K562 (cell line): ENCODE results near the gene TEX14. TPM values are rescaled to one million over a fixed set of nuclear protein-coding genes. Genes with fewer than 3 reads are reported as not detected.
A peak's percentile ranks its signal among the peaks of the same experiment; 100 is the strongest.

Experiments
- CBX1 ChIP-seq: sonication (generic); IDR thresholded peaks from 2 replicates; pipeline ENCODE4 v1.6.1; 2016; ENCODE audit warnings: antibody characterized with exemption, low read depth, mild to moderate bottlenecking
- CREB1 ChIP-seq, 2 experiments: sonication (generic) in 1 of 2; formaldehyde crosslinking in 1 of 2; IDR thresholded peaks; 2 replicates each; pipeline versions ENCODE4 v1.6.1 to v1.8.0; 2012 to 2022; ENCODE audit warnings: inconsistent platforms in 1 of 2, mild to moderate bottlenecking in 1 of 2, missing genetic modification reagents in 1 of 2, moderate library complexity in 1 of 2
- E2F1 ChIP-seq: sonication (generic); formaldehyde crosslinking; IDR thresholded peaks from 2 replicates; pipeline ENCODE4 v1.8.1; 2023; ENCODE audit warnings: mild to moderate bottlenecking, missing genetic modification reagents, moderate library complexity
- MXI1 ChIP-seq: IDR thresholded peaks from 2 replicates; pipeline ENCODE4 v1.6.1; 2011; ENCODE audit warnings: low read depth, mild to moderate bottlenecking, improper control_type of control experiment, low read length
- SFPQ ChIP-seq: fragments of 200-400 bp; formaldehyde crosslinking; IDR thresholded peaks from 2 replicates; pipeline ENCODE4 v1.6.1; 2017; ENCODE audit warnings: mild to moderate bottlenecking, low read depth, low read length, moderate library complexity
- ZBTB2 ChIP-seq: fragments of 450-650 bp; IDR thresholded peaks from 2 replicates; pipeline ENCODE4 v1.6.1; 2016; ENCODE audit warnings: antibody characterized with exemption
- polyA plus RNA-seq, 8 experiments: library from polyadenylated mRNA; depleted of rRNA in 4 of 8; stranded (reverse) in 5 of 8; unstranded in 3 of 8; fragments of >200 nt; fragmentation: Nextera tagmentation in 2 of 8; fragmentation: Illumina TruSeq in 1 of 8; extraction: Ambion mirVana in 2 of 8; extraction: Trizol in 1 of 8; gene quantifications; 2 replicates each; pipeline versions ENCODE4 v1.2.1 to v1.2.3, GENCODE V29; 2011 to 2014; ENCODE audit warnings: inconsistent platforms in 1 of 8, missing spikeins in 1 of 8
- total RNA-seq, 7 experiments: library from RNA; depleted of rRNA in 6 of 7; stranded (reverse); fragments of >200 nt in 6 of 7; fragmentation: Illumina TruSeq in 2 of 7; extraction: Trizol in 2 of 7; gene quantifications; 2 replicates each; pipeline versions ENCODE4 v1.2.1 to v1.2.3, GENCODE V29; 2011 to 2021; ENCODE audit warnings: low replicate concordance in 1 of 7

Gene TEX14
- total and polyA plus RNA-seq, 9 of the 15 experiments (the other 6 are each of a cell fraction or from before 2014, with no cell fraction given) = 0.05 to 0.12 (median 0.09) TPM; not detected in 1

GRCh38 chr17:58693751-58694150 is 1.9 kb upstream of the TEX14 start (continued):
- TF ChIP-seq E2F1 = no peak
- TF ChIP-seq CBX1 = no peak
- TF ChIP-seq MXI1 = no peak
- TF ChIP-seq CREB1 (IDR thresholded peaks at IDR 0.05) = no peak
- no peak for TF ChIP-seq CREB1 (CRISPR knock-in tag; IDR thresholded peaks at IDR 0.05)
- TF ChIP-seq SFPQ = no peak
- 0 out of 2 replicates have a peak, but pooled peaks have one; percentile 35 for TF ChIP-seq ZBTB2
